ENCODE data around the gene STK4. TPM values are rescaled to one million over a fixed set of nuclear protein-coding genes. Genes with fewer than 3 reads are reported as not detected.

STK4 gene
- total RNA-seq, 1 donor from 2014 or later: 17.4 TPM

- no peak overlapping the region for H3K4me3 ChIP-seq (ENCODE audit: low read depth, low read length)
- no peak for DNase-seq (ENCODE audit: low read depth)
- TF ChIP-seq, protein P1, sequence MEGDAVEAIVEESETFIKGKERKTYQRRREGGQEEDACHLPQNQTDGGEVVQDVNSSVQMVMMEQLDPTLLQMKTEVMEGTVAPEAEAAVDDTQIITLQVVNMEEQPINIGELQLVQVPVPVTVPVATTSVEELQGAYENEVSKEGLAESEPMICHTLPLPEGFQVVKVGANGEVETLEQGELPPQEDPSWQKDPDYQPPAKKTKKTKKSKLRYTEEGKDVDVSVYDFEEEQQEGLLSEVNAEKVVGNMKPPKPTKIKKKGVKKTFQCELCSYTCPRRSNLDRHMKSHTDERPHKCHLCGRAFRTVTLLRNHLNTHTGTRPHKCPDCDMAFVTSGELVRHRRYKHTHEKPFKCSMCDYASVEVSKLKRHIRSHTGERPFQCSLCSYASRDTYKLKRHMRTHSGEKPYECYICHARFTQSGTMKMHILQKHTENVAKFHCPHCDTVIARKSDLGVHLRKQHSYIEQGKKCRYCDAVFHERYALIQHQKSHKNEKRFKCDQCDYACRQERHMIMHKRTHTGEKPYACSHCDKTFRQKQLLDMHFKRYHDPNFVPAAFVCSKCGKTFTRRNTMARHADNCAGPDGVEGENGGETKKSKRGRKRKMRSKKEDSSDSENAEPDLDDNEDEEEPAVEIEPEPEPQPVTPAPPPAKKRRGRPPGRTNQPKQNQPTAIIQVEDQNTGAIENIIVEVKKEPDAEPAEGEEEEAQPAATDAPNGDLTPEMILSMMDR (conservative IDR thresholded peaks at IDR 0.05; ENCODE audit: low read depth, low read length): no peak
Observed at GRCh38 chr20:45032781-45033180, 66.5 kb downstream of the STK4 start.

GRCh38 chr20:45034436-45034835, 68.1 kb downstream of the STK4 start:
- DNase-seq (ENCODE audit: low read depth): no peak
- H3K4me3 ChIP-seq (ENCODE audit: low read depth, low read length): no peak overlapping the region
- TF ChIP-seq, protein P1 (conservative IDR thresholded peaks at IDR 0.05; ENCODE audit: low read depth, low read length): no peak

DNA sequence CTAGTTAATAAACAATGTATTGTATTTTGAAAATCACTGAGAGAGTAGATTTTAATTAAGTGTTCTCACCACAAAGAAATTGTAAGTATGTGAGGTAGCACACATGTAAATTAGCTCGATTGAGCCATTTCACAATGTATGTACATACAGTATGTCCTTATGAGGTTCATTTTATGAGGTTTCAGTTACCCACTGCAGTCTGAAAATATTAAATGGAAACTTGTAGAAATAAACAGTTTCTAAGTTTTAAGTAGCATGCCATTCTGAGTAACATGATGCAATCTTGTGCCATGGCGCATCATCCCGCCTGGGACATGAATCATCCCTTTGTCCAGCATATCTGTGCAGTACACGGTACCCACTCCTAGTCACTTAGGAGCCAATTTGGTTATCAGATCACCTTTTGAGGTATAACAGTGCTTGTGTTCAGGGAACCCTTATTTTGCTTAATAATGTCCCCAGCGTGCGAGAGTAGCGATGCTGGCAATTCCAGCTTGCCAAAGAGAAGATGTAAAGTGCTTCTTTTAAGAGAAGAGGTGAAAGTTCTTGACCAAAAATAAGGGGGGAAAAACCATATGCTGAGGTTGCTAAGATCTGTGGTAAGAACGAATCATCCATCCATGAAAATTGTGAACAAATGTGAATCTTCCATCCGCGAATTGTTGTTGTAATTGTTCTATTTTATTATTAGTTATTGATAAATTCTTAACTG, 69.9 kb downstream of the STK4 start:
- no peak overlapping the region for H3K4me3 ChIP-seq (ENCODE audit: low read depth, low read length)
- TF ChIP-seq, protein P1 (conservative IDR thresholded peaks at IDR 0.05; ENCODE audit: low read depth, low read length): no peak
- no peak for DNase-seq (ENCODE audit: low read depth)

- no peak overlapping the region for H3K4me3 ChIP-seq (ENCODE audit: low read depth, low read length)
- TF ChIP-seq, protein P1 (conservative IDR thresholded peaks at IDR 0.05; ENCODE audit: low read depth, low read length): no peak
- DNase-seq (ENCODE audit: low read depth): no peak
Observed at GRCh38 chr20:45037050-45037449, 70.7 kb downstream of the STK4 start.

- no peak overlapping the region for H3K4me3 ChIP-seq (ENCODE audit: low read depth, low read length)
- no peak for DNase-seq (ENCODE audit: low read depth)
- TF ChIP-seq, protein P1 (conservative IDR thresholded peaks at IDR 0.05; ENCODE audit: low read depth, low read length): no peak
Observed at GRCh38 chr20:45037635-45038034, 71.3 kb downstream of the STK4 start.

- H3K4me3 ChIP-seq (ENCODE audit: low read depth, low read length): no peak overlapping the region
- TF ChIP-seq, protein P1 (conservative IDR thresholded peaks at IDR 0.05; ENCODE audit: low read depth, low read length): no peak
- no peak for DNase-seq (ENCODE audit: low read depth)
Observed at GRCh38 chr20:45038745-45039474, 72.6 kb downstream of the STK4 start.

Measured in epithelial cell of proximal tubule (primary cell).